Measurements from ENCODE around the gene LRP1-AS.

Gene LRP1-AS

GRCh38 chr12:57160040-57160439 is 12.6 kb upstream of the LRP1-AS start:
- no peak for DNase-seq (ENCODE audit: low read depth)

- no peak for DNase-seq (ENCODE audit: low read depth)
These were observed 11.9 kb upstream of the LRP1-AS start for GRCh38 chr12:57159311-57159710.

GRCh38 chr12:57158665-57159064 is 11.2 kb upstream of the LRP1-AS start:
- DNase-seq (ENCODE audit: low read depth), result no peak

GRCh38 chr12:57158186-57158585 is 10.8 kb upstream of the LRP1-AS start:
- no peak for DNase-seq (ENCODE audit: low read depth)

- no peak for DNase-seq (ENCODE audit: low read depth)
These were observed 10.3 kb upstream of the LRP1-AS start for GRCh38 chr12:57157588-57158173.

- no peak for DNase-seq (ENCODE audit: low read depth)
These were observed 9.4 kb upstream of the LRP1-AS start for GRCh38 chr12:57156701-57157403.

GRCh38 chr12:57154804-57155434 is 7.5 kb upstream of the LRP1-AS start:
- DNase-seq (ENCODE audit: low read depth), result no peak

GRCh38 chr12:57154076-57154475 is 6.7 kb upstream of the LRP1-AS start:
- DNase-seq (ENCODE audit: low read depth), result no peak

GRCh38 chr12:57153415-57153997 is 6.1 kb upstream of the LRP1-AS start:
- no peak for DNase-seq (ENCODE audit: low read depth)

- DNase-seq (ENCODE audit: low read depth), result no peak
These were observed 5.2 kb upstream of the LRP1-AS start for GRCh38 chr12:57152639-57153038.

- no peak for DNase-seq (ENCODE audit: low read depth)
These were observed 4.6 kb upstream of the LRP1-AS start for GRCh38 chr12:57151741-57152630.

- DNase-seq (ENCODE audit: low read depth), result no peak
These were observed 3.1 kb upstream of the LRP1-AS start for GRCh38 chr12:57150400-57151000.

GRCh38 chr12:57149245-57149900 is 2.0 kb upstream of the LRP1-AS start:
- DNase-seq (ENCODE audit: low read depth), result no peak

- DNase-seq (ENCODE audit: low read depth), result no peak
These were observed 1.2 kb upstream of the LRP1-AS start for GRCh38 chr12:57148469-57149244.

GRCh38 chr12:57146092-57146491 is 1.3 kb downstream of the LRP1-AS start:
- DNase-seq (ENCODE audit: low read depth), result no peak

GRCh38 chr12:57145460-57146059 is 1.9 kb downstream of the LRP1-AS start:
- DNase-seq (ENCODE audit: low read depth), result no peak

GRCh38 chr12:57143454-57143853 is 4.0 kb downstream of the LRP1-AS start:
- no peak for DNase-seq (ENCODE audit: low read depth)

- DNase-seq (ENCODE audit: low read depth), result no peak
These were observed 4.7 kb downstream of the LRP1-AS start for GRCh38 chr12:57142727-57143126.

GRCh38 chr12:57142121-57142520 is 5.3 kb downstream of the LRP1-AS start:
- DNase-seq (ENCODE audit: low read depth), result no peak

GRCh38 chr12:57141249-57141648 is 6.2 kb downstream of the LRP1-AS start:
- DNase-seq (ENCODE audit: low read depth), result no peak

Data from stimulated activated CD8-positive, alpha-beta memory T cell treated with anti-CD3 and anti-CD28 coated beads, Interleukin-15, amount 100 ng/mL, for 24 hours (primary cell).